ENCODE measurements around the gene SLC9C1.
A peak's percentile ranks its signal among the peaks of the same experiment; 100 is the strongest.

The SLC9C1 gene

DNA sequence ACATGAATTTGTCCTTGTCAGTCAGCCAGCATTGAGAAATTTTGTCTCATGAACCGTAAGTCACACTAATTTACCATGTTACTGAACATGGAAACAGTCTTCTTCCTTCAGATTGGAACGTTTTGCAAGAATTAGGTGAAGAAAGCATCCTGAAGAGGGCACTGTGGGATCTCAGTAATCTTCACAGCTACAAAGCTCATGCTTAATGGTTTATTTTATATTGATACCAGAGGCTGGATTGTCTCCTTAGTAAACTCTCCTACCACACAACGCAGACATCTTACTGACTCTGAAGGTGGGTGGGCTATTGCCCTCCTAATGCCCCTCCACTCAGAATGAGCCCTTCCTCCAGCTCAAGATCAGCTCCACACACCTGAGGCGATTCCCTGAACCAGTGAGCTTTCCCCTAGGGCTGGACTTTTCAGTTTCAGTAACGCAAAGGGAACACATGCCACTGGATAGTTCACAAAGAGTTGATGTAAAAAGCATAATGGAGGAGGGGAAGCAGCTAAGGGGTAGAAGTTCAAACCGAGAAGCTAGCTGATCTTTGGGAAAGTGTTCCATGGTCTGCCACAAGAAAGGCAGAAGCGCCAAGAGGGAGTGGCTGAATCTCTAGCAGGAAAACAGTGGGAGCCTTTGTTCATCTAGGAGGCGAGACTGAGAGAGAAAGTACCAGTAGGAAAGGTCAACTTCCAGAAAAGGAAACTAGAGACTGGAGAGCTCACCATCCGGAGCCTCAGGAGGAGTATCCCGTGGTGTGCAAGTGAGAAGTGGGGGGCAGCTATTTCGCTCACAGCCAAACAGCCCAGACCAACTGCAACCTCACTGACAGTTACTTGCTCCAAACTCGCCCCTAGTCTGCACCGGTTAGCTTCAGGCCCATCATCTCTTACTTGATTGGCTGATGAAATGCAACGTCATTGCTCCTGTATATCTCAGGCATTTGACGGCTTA is at the start of gene SLC9C1:
SLC9C1 (minus strand) TSS at position 849 of the 954 bp plus-strand sequence. CDS start 7,425 bp downstream, outside the sequence.
- peak; percentile 76 for DNase-seq (ENCODE audit: low spot score)

DNA sequence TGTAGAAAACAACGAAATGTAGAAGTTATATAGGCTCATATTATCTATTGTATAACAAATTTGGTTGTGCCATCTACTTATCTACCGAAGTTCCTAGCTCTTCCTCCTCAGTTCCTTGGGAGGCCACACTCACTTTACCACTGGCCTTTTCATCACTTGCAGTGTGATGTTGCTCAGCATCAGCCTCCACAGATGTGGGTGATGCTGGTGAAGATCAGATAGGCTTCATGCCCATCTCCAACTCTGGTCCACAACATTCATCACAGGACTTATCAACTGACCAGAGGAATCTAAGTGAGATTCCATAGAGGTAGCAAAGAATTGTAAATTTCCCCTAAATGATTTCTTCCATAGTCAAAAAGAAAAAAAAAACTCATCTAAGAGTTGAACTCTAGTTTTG is 47.4 kb upstream of the SLC9C1 start:
- DNase-seq (ENCODE audit: low spot score), result no peak

DNA sequence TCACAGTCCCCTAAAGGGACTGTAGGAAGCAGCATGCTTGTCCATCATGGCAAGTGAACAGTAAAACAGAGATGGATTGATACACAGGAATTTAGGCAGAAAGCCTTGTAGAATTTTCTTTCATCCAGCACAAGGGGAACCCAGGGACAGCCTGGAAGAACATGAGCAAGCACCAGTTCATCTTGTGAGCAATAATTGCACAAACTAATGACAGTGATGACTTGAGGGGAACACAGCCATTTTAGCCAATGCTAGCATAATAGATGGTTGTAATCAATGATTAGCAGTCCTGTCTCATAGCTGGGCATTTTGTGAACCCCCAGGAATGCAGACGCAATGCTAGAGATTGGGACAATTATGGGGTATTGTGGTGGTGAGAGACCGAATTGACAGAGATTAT is 45.6 kb upstream of the SLC9C1 start:
- DNase-seq (ENCODE audit: low spot score), result no peak

DNA sequence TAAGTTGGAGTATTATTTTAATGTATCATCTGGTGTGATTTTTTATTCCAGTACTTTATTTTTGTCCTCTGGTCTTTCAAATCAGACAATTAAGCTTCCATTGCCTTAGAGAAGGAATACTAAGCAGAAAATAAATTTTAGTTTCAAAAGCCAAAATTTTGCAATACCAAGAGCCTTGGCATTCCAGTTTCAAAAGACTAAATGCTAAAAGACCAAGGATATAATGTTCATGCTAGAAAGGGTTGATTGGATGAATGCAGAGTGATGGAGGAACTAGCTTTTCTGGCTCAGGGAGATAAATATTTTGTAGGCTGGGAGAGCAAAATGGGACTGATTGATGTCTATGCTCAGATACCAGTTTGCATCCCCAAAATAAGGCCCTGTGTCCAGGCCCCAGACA is 45.1 kb upstream of the SLC9C1 start:
- no peak for DNase-seq (ENCODE audit: low spot score)

DNA sequence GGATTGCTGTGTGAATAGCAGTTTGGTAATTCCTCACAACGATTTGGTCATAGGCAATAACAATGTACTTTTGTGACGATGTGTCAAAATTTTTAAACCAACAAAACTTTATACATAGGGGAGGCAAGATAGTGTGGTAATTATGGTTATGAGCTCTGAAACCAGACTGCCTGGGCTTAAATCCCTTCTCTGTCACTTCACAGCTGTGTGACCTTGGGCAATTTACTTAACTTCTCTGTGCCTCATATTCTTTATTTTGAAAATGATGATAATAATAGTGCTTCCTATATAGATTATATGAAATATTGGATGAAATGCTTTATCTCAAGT is 44.7 kb upstream of the SLC9C1 start:
- DNase-seq (ENCODE audit: low spot score), result no peak

DNA sequence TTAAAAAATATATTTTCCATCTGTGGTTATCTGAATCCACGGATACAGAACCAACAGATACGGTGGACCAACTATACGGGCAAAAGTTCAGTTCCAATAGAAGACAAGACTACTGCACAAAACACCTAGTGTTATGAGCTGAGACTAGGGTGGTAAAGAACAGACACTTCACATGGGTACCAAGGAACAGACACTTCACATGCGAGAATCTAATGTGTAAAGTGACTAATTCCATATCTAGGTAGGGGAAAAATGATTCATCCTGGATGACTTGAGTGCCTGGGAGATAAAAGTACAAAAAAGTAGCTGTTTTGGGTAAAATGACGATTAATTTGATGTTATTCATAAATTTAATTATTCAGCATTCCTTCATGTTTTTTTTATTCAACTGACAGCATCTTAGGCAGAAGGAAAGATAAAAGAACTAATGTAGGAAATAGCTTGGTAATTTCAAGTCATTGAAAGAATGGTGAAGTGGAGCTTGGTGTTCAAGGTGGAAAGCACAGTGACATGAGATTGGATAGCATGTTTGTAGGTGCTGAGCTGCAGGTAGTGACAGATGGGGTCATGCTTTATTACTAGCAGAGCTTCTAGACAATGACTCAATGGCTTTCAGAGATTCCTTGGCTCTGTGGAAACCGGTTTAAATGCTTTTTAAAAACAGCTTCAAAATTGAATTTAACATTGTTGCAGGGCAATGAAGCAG is 44.2 kb upstream of the SLC9C1 start:
- no peak for DNase-seq (ENCODE audit: low spot score)

DNA sequence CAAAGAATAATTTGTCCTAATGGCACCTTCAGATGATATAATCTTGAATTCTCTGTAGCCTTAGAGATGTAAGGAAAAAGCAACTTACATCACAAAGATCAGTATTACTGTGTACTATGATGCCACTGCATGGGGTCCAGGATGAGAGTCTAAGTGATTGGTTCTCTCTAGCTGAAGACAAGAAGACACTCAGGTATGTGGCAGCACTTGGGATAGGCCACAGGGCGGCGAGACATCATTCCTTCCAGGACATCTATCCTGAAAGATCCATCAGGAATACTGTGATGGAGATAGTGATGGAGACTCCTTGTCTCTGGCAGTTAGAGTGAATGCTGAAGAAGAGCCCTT is 41.4 kb upstream of the SLC9C1 start:
- DNase-seq (ENCODE audit: low spot score), result no peak

DNA sequence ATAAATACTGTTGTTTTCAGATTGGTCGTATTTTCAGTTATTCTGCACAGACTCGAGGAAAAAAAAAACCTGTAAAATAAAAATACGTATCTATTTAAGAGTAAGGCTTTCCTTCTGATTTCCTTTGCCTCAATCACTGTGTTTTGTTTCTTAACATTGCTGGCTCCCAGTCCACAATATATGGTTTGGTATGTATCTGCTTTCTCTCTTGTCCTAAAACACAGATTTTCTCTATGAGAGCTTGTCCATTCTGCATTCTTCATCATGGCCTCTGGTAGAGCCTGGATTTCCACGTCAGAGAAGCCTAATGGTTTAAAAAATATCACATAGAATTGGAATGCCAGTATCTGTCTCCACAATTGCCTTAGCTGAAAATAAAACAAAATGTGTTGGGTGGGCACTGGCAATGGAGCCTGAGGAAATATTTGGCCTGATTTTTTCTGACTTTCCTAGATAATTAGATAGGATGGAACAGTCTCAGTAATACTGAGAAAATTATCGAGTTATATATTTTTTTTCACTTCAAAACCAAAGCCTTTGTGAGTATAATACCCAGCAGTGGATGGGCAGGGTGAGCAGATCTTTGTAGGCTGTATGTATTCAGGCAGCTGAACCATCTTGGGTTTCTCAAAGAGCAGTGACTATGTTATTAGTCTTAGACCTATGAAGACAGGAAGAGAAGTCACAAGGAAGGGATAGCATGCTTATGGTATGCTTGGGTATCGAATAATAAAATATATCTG is 40.8 kb upstream of the SLC9C1 start:
- DNase-seq (ENCODE audit: low spot score), result no peak

DNA sequence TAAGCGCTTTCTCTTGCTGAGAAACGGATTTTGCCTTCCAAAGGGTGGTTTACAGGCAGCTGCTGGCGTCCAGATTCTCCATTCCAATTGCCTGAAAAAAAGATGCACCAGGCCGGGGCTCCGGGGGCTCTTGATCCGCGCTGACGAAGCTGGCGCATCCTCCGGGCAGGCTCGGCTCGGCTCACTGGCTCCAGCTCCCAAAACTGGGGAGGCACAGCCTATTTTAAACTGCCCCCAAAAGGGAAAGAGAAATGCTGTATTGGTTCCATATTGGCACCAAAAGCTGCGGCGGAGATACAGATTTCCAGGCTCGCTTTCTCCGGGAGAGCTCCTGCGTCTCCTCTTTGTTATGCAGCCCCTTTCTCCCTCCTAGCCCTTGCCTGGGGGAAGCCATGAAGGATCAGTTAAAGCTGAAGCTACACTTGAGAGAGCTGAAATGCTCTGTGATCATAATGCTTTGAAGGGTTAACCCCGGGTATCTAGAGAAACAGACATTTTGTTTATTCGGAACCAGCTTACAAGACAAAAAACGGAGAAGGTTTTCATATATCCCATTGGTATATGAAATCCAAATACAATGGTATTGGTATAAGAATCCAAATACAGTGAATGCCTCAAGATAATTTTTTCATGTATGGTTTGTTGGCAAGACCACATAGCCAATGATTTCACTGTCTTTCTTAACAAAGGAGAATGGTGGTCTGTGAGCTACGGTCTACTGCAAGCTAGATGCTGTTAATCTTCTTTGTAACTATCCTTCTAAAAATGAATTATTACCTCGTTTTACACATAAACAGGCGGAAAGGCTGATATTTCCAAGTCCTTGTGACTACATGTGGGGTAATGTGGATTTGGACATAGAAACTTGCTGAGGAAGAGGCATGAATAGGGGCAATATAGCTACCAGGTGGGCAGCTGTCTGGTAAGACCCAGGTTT is 39.6 kb upstream of the SLC9C1 start:
- DNase-seq (ENCODE audit: low spot score), result peak; percentile 75

DNA sequence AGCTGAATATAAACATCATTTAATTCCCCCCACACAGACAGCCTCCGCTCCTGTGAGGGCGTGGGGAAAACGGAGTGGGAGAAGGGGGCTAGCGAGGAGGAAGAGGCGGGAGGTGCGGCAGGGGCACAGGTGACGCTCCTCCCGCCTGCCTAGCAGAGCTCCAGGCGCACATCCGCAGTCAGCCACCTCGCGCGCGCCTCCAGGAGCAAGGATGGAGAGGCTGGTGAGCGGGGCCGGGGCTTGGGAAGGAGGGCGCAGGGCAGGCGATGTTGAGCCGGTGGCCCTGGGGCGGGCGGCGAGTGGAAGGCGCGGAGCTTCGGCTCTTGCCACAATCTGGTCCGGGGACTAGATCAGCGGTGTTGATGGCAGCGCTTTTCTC is 39.0 kb upstream of the SLC9C1 start, which contains the start of gene CD200:
CD200 (plus strand) TSS at position 155 of the 379 bp plus-strand sequence; CDS start at position 212, 57 bp downstream.
- peak; percentile 76 for DNase-seq (ENCODE audit: low spot score)

DNA sequence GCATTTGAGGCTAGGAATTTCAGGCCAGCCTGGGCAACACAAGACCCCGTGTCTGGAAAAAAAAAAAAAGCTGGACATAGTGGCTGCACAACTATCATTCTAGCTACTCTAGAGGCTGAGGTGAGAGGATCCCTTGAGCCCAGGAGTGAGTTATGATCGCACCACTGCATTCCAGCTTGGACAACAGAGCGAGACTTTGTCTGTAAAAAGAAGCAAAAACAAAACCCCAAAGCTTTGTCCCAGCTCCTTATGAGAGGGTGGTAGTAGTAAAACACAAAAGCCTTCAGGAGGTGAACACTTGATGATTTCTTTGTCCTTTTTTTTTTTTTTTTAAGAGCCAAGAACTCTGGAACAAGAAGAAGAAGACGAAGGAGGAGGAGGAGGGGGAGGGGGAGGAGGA is 37.8 kb upstream of the SLC9C1 start:
- no peak for DNase-seq (ENCODE audit: low spot score)

DNA sequence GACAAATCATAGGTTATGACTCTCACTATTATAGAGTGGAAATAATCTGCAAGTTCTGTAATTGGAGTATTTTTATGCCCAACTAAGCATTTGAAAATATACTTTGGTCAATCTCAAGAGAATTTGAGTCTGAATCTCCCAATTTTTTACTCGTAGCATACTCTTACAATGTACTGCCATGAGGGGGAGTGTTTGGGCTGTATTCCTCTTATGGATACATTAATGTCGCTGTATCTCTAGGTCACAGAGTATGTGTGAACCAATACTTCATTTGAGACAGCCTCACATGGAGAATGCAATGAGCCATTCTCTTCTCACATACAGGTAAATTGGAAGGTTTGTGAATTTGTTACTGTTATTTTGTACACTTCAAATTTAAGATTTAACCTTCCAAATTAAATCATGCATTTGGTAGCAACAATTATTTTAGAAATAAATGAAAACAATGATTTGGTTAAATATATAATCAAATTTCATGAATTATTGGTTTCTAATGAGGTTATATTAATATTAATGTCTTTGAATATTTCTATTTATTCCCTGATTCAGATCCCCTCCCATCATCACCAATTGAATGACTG is 33.4 kb upstream of the SLC9C1 start:
- DNase-seq (ENCODE audit: low spot score), result peak; percentile 68

DNA sequence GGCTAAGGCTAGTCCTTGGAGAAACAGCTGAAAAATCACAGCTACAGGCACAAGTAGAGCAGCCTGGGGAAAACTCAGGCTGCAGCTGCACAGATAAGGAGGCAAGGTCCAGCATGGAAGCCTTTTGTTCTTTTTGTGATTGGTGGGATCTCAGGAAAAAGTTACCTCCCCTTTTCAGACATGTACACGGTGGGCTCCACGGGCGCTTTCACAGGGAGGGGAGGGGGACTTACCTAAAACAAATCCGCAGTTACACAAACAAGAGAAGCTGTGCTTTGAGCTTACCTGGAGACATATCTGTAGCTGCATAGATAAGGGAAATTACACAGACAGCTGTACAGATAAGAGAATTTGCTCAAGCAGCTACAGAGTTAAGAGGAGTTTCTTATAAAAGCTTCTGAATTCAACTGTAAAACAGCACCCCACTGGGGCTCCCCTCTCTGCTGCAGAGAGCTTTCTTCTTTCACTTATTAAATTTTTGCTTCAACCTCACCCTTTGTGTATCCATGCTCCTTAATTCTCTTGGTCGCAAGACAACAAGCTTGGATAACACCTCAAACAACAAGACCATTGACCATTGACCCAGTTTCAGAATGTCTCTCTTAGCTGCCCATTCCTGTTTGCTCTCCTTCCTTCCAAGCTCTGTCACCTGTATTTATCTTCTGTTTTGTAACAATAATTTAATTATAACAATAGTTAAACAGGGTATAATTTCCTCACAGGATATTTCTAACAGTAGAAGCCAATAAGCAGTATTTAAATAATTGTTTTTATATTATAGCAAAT is 28.0 kb upstream of the SLC9C1 start:
- no peak for DNase-seq (ENCODE audit: low spot score)

DNA sequence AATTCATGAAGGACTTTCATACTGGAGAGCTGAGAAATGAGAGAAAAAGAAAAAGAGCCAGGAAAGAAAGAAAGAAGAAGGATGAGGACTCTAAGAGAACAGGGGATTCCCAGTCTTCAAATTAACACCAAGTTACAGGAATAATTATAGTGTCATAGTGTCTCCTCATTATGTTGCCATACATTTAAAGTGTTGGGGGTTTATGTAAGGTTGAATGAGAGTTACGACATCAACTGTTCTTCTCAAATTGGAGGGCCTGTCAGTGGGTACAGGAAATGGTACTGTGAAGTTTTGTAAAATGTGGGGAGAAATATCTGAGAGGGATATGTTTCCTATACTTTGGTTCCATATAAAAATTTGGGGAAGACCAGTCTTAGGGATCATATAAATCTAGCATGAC is 26.7 kb upstream of the SLC9C1 start:
- no peak for DNase-seq (ENCODE audit: low spot score)

DNA sequence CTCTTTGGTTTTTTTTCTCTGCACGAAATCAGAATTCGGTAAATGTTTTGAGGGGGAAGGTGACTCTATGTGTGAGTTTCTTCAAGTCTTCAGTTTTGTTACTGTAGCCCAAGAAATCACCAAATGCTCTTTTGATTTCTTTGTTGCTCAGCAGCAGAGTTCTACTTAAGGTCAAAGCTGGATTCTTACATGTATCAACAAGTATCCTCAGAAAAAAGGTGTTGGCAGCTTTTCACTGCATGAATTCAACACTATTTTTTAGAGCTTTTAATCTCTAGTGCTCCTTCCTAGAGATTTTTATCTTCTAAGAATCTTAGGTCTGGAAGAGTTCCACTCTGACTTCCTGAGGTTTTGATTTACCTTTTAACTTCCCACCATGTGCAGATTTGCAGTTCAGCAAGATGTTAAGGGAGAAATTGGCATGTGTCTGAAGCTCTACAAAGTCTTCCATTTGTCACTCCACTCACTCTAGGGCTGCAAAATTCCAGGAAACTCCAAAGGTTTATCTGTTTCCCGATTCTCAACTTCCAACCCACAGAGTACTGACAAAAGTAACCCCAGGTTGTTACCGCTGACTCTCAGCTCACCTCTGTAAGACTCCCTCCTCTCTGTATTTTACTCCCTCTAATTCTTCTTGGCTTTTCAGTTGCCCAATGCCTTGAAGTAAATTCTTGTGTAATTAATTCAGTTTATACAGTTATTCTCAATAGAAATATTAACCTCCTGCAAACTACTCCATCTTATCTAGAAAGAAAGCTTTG is 25.7 kb upstream of the SLC9C1 start:
- no peak for DNase-seq (ENCODE audit: low spot score)

DNA sequence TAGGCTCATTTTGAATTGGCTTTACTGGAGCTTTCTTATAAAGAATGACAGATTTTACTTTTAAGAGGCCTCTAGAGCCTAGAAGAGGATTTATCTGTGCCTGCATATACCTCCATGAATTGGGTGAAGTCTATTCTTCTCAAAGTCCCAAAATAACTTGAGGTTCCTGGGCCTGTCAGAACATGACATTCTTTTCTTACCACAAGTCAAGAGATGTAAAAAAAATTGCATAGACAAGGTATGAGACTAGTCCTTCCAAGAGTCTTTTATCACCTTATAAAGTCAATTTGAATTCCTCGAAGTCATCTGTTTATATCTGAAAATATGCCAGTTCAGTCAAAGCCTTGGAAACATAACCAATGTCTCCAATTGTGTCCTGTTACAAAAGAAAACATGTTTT is 21.8 kb upstream of the SLC9C1 start:
- DNase-seq (ENCODE audit: low spot score), result no peak

DNA sequence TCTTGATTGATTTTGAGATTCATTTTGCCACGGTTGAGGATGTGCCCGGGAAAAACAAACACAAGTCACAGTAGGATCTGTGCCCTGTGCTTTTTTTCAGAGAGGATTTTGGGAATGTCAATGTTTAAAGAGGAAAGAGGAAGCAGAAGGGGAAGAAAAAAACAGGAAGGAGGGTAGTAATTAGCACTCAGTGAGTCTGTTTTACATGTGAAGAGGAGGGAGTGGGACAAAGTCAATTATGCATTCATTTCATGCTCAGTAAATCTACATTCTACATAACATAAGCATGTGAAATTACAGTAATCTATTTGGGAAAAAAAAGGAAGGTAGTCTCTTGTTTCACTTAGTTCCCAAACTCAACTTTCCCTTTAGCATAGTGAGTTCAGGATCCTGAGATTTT is 20.6 kb upstream of the SLC9C1 start:
- DNase-seq (ENCODE audit: low spot score), result no peak

DNA sequence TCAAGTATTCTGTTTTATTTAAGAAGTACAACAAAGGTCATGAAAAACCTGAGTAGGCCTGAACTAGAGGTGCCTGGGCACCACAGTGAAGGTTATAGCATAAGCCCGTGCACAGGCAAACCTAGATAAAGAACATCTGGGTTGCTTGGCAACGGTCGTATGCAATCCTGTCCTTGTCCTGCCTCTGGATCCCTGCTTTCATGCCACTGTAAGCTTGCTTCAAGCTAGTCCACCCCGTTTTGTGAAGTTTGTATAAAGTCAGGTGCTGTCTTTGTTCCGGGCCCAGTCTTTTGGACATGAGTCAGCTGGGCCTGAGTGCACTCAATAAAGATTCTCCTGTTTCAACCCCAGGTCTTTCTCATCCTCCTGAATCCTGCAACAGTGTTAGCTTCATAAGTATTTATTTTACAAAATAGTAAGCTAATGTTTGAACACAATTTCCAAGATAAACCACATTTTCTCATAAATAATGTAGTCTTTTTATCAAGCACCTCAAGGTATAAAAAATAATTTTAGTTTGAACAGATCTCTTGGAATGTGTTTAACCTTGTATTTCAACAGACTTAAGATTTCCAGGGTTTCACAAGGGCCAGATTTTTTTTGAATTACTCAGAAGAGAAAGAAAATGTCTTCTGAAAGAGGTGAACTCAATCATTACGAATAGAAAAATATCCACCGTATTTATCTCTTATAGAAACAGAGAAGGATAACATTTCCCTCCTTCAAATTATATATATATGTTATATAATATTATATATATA is 14.3 kb upstream of the SLC9C1 start:
- DNase-seq (ENCODE audit: low spot score), result no peak

DNA sequence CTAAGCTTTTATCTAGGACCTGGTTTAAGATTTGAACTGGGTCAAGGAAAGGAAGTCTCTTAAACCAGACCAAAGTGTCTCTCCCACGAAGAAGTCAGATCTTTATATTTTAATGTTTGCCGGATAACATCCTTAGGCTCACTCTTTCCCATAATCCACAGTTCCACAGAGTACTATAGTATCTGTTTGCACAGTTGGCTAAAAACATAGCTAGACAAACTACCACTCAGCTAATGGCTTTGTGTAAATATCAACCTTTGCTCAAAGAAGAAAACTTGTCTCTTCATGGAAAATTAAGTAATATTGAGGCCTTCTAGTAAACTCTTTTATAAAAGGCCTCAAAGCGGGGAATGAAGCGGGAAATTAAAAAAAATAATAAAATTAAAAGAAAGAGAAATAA is 13.5 kb upstream of the SLC9C1 start:
- DNase-seq (ENCODE audit: low spot score), result no peak

Measured in putamen (tissue), 1 donor.